NCI-H187 treated with DMSO at 0.1 percent for 48 hours (cell line): Measurements from ENCODE around the gene ADGRL1.

ENCODE experiments used
- DNase-seq: peaks from one replicate; lab custom pipeline; 2025; lab: John Stamatoyannopoulos, UW

ADGRL1 gene

DNA sequence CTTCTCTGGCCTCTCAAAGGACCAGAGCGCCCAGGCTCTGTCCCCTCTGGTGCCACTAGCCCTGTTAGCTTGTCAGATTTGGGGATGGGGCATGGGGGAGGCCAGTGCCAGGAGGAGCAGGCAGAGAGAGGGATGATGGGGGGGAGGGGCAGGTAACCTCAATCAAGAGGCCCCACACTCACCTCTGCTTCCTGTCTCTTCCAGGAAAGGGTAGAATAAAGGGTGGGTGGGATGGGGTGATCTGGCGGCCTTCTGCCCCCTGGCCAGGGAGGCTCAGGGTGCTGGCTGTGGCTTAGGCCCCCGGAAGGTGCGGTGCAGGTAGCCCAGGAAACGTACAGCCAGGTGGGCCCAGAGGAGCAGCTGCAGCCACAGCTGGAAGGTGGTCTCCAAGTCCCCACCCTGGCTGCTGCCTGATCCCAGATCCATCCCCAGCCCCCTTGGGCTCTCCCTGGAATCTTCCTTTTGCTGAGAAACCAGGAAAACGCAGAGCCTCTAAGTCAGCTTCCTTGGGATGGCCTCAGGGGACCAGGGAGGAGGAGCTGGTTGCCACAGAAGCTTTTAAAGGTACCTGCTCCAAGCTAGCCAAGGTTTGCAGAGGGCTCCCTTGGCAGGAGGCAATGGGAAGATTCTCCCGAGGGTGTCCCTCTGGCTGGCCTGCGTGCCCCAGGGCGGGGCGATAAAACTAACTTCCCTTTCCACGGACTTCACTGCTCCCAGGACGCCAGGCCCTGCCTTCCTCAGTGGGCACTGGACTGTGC lies 93.7 kb downstream of the ADGRL1 start:
- DNase-seq = no peak

DNA sequence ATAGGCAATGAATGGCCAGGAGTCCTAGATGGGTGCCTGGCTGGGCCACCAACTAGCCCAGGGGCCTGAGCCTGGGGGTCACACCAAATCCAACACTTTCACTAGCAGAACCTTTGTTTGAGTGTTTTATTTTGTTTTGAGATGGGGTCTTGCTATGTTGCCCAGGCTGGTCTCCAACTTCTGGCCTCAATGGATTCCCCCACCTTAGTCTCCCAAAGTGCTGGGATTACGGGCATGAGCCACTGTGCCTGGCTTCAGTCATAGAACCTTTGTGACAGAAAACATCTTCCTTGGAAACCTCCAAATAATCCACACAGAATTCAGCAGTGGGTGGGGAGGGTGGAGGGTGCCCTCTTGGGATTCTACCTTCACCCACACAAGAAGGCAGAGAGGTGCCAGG lies 94.5 kb downstream of the ADGRL1 start:
- DNase-seq = no peak

DNA sequence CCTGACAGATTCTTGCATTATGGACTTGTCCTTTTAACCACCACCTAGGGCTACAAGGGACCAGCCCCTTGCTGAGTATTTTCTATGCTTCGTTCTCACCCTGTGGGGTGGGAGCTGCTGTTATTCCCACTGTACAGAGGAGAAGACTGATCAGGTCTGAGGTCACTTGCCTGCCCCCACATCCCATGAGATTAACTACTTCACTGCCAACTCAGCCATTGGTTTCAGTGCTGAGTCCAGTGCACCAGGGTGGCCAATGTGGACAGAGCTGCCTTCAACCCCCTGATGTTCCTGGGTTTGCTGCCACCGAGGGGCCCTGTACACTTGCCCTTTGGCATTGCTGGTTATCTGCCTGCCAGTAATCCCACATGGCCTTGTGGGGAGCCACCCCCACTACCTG lies 95.3 kb downstream of the ADGRL1 start:
- DNase-seq = no peak

DNA sequence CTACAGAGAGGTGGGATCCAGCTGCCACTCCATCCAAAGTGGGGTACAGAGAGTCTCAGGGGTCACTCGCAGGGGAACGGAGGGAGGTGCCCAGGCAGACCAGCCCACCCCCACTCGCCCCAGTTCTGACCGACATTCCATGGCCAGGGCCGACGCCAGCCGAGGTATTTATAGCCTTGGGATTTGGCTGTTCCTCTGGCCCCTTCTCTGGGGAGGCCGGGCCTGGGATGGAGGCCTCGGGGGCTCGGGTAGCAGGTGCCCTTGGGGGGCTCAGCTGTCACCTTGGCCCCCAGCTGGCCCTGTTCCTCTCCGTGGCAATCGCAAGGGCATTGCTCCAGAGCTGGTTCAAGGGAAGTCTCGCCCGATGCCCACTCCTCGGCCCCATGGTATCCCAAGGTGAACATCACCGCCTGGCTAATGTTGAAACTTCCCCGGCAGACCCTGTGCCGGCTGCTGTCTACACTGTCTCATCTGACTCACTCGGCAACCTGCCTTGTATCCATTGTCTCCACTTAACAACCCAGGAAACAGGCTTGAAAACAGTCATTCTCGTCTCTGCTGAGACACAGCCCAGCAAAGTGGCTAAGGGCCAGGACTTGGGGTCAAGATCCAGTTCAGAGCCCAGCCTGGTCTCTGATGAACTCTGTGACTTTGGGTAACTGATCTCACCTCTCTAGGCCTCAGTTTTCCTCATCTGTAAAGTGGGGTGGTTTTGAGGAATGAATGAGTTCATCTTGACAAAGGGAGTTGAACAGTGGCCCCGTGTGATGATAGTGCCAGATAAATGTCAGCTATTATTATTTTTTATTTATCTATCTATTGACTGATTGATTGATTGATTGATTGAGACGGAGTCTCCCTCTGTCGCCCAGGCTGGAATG lies 98.1 kb downstream of the ADGRL1 start:
- no peak for DNase-seq

DNA sequence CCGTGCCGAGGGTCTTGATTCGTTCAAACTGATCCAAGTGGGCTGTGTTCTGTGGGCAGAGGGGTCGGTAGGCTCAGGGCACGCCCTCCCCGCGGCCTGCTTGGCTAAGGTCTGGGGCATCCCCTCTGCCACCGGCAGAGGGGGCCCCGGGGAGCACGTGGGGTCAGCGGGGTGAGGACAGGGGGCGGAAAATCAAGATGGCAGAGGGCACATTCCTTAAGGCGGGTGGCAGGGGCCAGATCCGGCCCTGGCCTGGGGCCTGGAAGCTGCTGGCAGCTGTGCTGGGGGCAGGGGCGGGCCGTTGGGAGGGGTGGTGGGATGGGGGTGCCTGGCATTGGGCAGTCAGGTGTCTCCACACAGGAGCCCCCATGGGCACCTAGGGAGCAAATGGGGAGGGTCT lies 99.1 kb downstream of the ADGRL1 start:
- DNase-seq = no peak

DNA sequence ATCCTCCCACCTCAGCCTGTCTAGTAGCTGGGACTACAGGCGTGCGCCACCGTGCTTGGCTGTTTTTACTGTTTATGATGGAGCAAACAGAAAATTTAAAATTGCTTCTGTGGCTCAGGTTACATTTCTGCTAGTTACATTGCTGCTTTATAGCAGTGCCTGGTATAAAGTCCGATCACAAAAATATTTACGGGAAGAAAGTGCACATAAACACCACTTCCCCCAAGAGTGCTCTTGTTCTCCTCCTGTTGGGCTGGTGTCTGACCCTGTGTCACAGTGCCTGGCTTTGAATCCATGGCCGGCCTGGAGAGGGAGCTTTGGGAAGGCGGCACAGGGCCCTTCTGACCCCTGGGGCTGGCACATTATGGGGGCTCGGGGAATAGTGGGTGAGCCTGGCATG lies 100.3 kb downstream of the ADGRL1 start:
- DNase-seq = no peak

GRCh38 chr19:14103310-14103709 lies 102.7 kb downstream of the ADGRL1 start:
- DNase-seq = no peak

DNA sequence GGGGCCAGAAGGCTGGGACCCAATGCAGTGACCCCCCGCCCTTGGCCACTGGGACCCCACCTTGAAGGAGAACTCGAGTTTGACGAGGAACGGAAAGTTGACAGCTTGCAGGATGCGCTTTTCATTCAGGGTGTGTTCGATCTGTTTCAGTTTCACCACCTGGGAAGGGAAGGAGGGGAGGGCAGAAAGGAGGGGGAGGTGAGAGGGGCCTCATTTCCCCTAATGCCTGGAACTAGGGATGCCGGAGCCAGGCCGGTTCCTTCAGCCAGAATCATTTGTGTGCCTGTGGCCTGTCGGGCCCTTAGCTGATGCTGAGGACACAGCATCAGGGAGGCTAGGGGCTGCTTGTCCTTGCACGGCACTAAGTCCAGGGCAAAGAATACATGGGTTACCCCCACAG lies 103.2 kb downstream of the ADGRL1 start:
- DNase-seq = no peak

DNA sequence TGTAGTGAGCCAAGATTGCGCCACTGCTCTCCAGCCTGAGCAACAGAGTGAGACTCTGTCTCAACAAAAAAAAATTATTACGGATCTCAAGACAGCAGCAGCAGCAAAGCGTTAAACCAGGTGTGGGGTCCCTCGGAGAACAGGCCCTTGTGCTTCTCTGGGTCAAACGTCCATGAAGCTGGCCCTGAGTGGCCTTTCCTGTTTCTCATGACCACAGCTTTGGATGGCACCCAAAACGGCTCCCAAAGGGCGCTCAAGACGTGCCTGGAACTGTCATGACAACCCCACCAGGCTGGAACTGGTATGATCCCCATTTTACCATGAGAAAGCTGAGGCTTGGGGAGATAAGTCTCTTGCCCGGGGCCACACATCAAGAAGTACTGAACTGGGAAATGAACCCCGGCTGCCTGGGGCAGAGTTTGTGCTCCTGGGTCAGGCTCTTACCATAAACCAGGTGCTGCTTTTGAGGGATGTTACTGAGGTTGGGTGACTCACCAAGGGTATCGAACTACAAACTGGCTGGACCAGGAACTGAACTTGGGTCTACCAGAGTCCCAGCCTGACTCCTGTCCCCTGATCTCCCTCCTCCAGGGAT lies 103.8 kb downstream of the ADGRL1 start:
- DNase-seq = no peak

DNA sequence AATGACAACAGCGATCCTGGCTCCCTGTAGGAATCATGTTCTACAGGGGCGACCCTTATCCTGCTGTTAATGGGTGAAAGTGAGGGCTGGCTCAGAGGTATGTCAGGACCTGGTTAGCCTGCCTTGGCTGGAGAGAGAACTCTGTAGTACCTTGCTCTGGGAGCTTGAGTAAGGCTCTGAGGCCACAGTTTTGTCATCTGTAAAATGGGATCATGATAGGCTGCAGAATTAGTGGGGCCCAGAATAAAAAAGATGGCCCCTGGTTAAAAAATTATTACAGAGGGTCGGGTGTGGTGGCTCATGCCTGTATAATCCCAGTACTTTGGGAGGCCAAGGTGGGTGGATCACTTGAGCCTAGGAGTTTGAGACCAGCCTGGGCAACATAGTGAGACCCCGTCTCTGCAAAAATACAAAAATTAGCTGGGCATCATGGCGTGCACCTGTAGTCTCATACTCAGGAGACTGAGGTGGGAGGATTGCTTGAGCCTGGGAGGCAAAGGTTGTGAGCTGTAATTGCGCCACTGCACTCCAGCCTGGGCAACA lies 104.9 kb downstream of the ADGRL1 start:
- DNase-seq = no peak
